NT2/D1 (cell line): ENCODE measurements around the gene CDC42EP5.

Source experiments
- DNase-seq: peaks from one replicate; pipeline ENCODE4 v3.0.0-alpha.2; 2011; ENCODE audit warnings: low read depth, low spot score
- H3K27me3 ChIP-seq: 2 replicates; pipeline ENCODE4 v1.6.0; 2011; ENCODE audit warnings: mild to moderate bottlenecking; ENCODE audit not compliant: insufficient read length, insufficient read depth
- H3K36me3 ChIP-seq: 2 replicates; pipeline ENCODE4 v1.6.1; 2011; ENCODE audit warnings: mild to moderate bottlenecking, low read length, mixed read lengths; ENCODE audit not compliant: insufficient read depth, insufficient read length
- H3K4me1 ChIP-seq: 2 replicates; pipeline ENCODE4 v1.5.1; 2011; ENCODE audit not compliant: insufficient read depth, insufficient read length
- H3K4me3 ChIP-seq: 2 replicates; pipeline ENCODE4 v1.5.1; 2011; ENCODE audit warnings: low read depth; ENCODE audit not compliant: insufficient read length
- H3K9ac ChIP-seq: 2 replicates; pipeline ENCODE4 v1.6.0; 2011; ENCODE audit warnings: low read depth; ENCODE audit not compliant: insufficient read length
- H3K9me3 ChIP-seq: 2 replicates; pipeline ENCODE4 v1.5.1; 2011; ENCODE audit warnings: mild to moderate bottlenecking, low read length; ENCODE audit not compliant: insufficient read depth
- SUZ12 ChIP-seq: IDR thresholded peaks from 2 replicates; pipeline ENCODE4 v1.6.1; 2011; ENCODE audit not compliant: insufficient read length, insufficient read depth; ENCODE audit errors: extremely low read depth
- YY1 ChIP-seq: IDR thresholded peaks from 2 replicates; pipeline ENCODE4 v1.6.1; 2011; ENCODE audit not compliant: insufficient read length, insufficient read depth
- ZNF274 ChIP-seq: IDR thresholded peaks from 2 replicates; pipeline ENCODE4 v1.6.1; 2011; ENCODE audit warnings: mild to moderate bottlenecking, low read depth, low read length

Gene CDC42EP5

GRCh38 chr19:54424201-54424600 lies 48.9 kb downstream of the CDC42EP5 start:
- Histone ChIP-seq H3K36me3 (no peaks in the 10 kb centered on the region), H3K9ac (no peak overlapping the region), H3K4me3 (no peak overlapping the region), H3K4me1 (peaks cover 25% of the 10 kb centered on the region), H3K9me3 (no peaks in the 10 kb centered on the region), H3K27me3 (peaks cover 4% of the 10 kb centered on the region)
- TF ChIP-seq YY1 (no peak), SUZ12 (no peak)
- DNase-seq = no peak

GRCh38 chr19:54422136-54422535 lies 51.0 kb downstream of the CDC42EP5 start:
- Histone ChIP-seq H3K4me3 (no peak overlapping the region), H3K27me3 (peaks cover 10% of the 10 kb centered on the region), H3K4me1 (peaks cover 23% of the 10 kb centered on the region), H3K9me3 (no peaks in the 10 kb centered on the region), H3K36me3 (no peaks in the 10 kb centered on the region), H3K9ac (peak overlapping the region; percentile 42)
- no peak for DNase-seq
- no peak for TF ChIP-seq ZNF274
- TF ChIP-seq YY1 = no peak
- TF ChIP-seq SUZ12 = no peak

GRCh38 chr19:54421521-54421920 lies 51.6 kb downstream of the CDC42EP5 start:
- no peak for TF ChIP-seq YY1
- DNase-seq = no peak
- Histone ChIP-seq H3K4me3 (peak overlapping the region; percentile 15), H3K9ac (peak overlapping the region; percentile 42), H3K9me3 (no peaks in the 10 kb centered on the region), H3K4me1 (peaks cover 25% of the 10 kb centered on the region), H3K36me3 (no peaks in the 10 kb centered on the region), H3K27me3 (peaks cover 16% of the 10 kb centered on the region)

GRCh38 chr19:54421169-54421516 lies 52.0 kb downstream of the CDC42EP5 start:
- H3K4me3 ChIP-seq = peak overlapping the region; percentile 15
- peaks cover 21% of the 10 kb centered on the region for H3K4me1 ChIP-seq
- no peak for DNase-seq
- TF ChIP-seq YY1 = no peak
- TF ChIP-seq ZNF274 = no peak
- no peak for TF ChIP-seq SUZ12
- H3K36me3 ChIP-seq = no peaks in the 10 kb centered on the region
- peaks cover 20% of the 10 kb centered on the region for H3K27me3 ChIP-seq
- peak overlapping the region; percentile 50 for H3K9ac ChIP-seq
- H3K9me3 ChIP-seq = no peaks in the 10 kb centered on the region

GRCh38 chr19:54420383-54421168 lies 52.5 kb downstream of the CDC42EP5 start:
- H3K9ac ChIP-seq = peak overlapping the region; percentile 46
- peak; percentile 91 for DNase-seq
- TF ChIP-seq ZNF274 (no peak), YY1 (no peak), SUZ12 (no peak)
- no peaks in the 10 kb centered on the region for H3K36me3 ChIP-seq
- H3K4me3 ChIP-seq = peak overlapping the region; percentile 44
- H3K27me3 ChIP-seq = peaks cover 26% of the 10 kb centered on the region
- no peaks in the 10 kb centered on the region for H3K9me3 ChIP-seq
- H3K4me1 ChIP-seq = peaks cover 19% of the 10 kb centered on the region

- no peak for TF ChIP-seq SUZ12
- TF ChIP-seq YY1 = no peak
- no peak for TF ChIP-seq ZNF274
- no peak for DNase-seq
- Histone ChIP-seq H3K27me3 (peaks cover 29% of the 10 kb centered on the region), H3K4me3 (peak overlapping the region; percentile 15), H3K36me3 (no peaks in the 10 kb centered on the region), H3K9ac (peak overlapping the region; percentile 75), H3K4me1 (peaks cover 19% of the 10 kb centered on the region), H3K9me3 (0 out of 2 replicates have a peak, but pooled peaks cover under 1% of the 10 kb centered on the region)
These were observed 53.1 kb downstream of the CDC42EP5 start for GRCh38 chr19:54420068-54420382.

GRCh38 chr19:54418930-54419800 lies 53.9 kb downstream of the CDC42EP5 start:
- Histone ChIP-seq H3K36me3 (no peaks in the 10 kb centered on the region), H3K4me3 (no peak overlapping the region), H3K27me3 (peaks cover 36% of the 10 kb centered on the region), H3K9ac (peak overlapping the region; percentile 11), H3K9me3 (peaks cover 9% of the 10 kb centered on the region; the same call in 1 of the 2 replicates), H3K4me1 (peaks cover 19% of the 10 kb centered on the region)
- DNase-seq = no peak
- TF ChIP-seq YY1 (no peak), ZNF274 (no peak), SUZ12 (no peak)
